Adrenal gland (tissue), 12 donors: ENCODE measurements around the gene HNRNPA3. TPM values are rescaled to one million over a fixed set of nuclear protein-coding genes. Genes with fewer than 3 reads are reported as not detected.
A peak's percentile ranks its signal among the peaks of the same experiment; 100 is the strongest.

Experiments
- DNase-seq, 7 donors: peaks; one replicate each; pipeline ENCODE4 v3.0.0-alpha.2; 2019 to 2020
- H3K27ac ChIP-seq, 5 donors: fragments of 200-600 bp; sonication (generic) in 4 of 5; 1 replicate in 3 of 5; 2 replicates in 2 of 5; pipeline versions ENCODE4 v1.5.1 to v1.8.0; 2016 to 2020; ENCODE audit warnings: mild to moderate bottlenecking in 1 of 5
- H3K27me3 ChIP-seq: fragments of 200-600 bp; 2 replicates; pipeline ENCODE4 v1.8.0; 2021
- H3K36me3 ChIP-seq, 2 donors: fragments of 200-600 bp; replicated peaks in 1 of 2; 1 replicate in 1 of 2; 2 replicates in 1 of 2; pipeline versions ENCODE4 v1.5.1 to v1.8.0; 2018 to 2022
- H3K4me1 ChIP-seq, 2 donors: fragments of 200-600 bp; replicated peaks in 1 of 2; 1 replicate in 1 of 2; 2 replicates in 1 of 2; pipeline versions ENCODE4 v1.5.1 to v1.8.0; 2018 to 2021
- H3K4me3 ChIP-seq, 4 donors: fragments of 200-600 bp; sonication (generic) in 3 of 4; one replicate each; pipeline ENCODE4 v1.5.1; 2016 to 2018
- H3K9me3 ChIP-seq, 3 donors: fragments of 200-600 bp; sonication (generic) in 1 of 3; replicated peaks in 1 of 3; 1 replicate in 2 of 3; 2 replicates in 1 of 3; pipeline versions ENCODE4 v1.5.1 to v1.8.0; 2016 to 2021
- POLR2A ChIP-seq, 2 donors: fragments of 450-650 bp; IDR thresholded peaks; one replicate each; pipeline ENCODE4 v1.6.1; 2017; ENCODE audit warnings: antibody characterized with exemption in 2 of 2, mild to moderate bottlenecking in 2 of 2, moderate library complexity in 1 of 2
- WGBS, 4 donors: extraction: QIAGEN DNeasy Blood & Tissue Kit in 2 of 4; methylation state at CpG; one replicate each; pipeline versions ENCODE4 v1.1.5 to v1.1.7; 2013 to 2017; 5-methylcytosine and 5-hydroxymethylcytosine counted together
- intact Hi-C, 2 donors: fragments of 100-400 bp; cut with DNase I; formaldehyde crosslinking; loops; one replicate each; pipeline versions ENCODE4 v1.14.1 to v1.15.0; 2022 to 2023
- polyA plus RNA-seq, 3 donors: library from polyadenylated mRNA; stranded (reverse); fragments of 200-250 nt in 2 of 3; fragments of 350-450 nt in 1 of 3; fragmentation: Illumina TruSeq in 1 of 3; extraction: RNeasy Lipid Tissue Mini Kit (QIAGEN cat#74804) in 1 of 3; gene quantifications; one replicate each; pipeline ENCODE4 v1.2.3, GENCODE V29; 2013 to 2014
- total RNA-seq, 9 donors: library from RNA; depleted of rRNA in 4 of 9; stranded (reverse); fragments of >200 nt in 4 of 9; fragments of 120-200 nt in 1 of 9; fragmentation: NEBNext Ultra II Directional in 1 of 9; extraction: Animal tissue kit (Norgen Biotek cat#: 25700) in 1 of 9; gene quantifications; one replicate each; pipeline versions ENCODE4 v1.1.0 to v1.2.4, GENCODE V29; 2013 to 2023
- TF ChIP-seq, protein P1 (sequence below), 6 experiments: fragments of 450-650 bp in 4 of 6; fragments of 200-600 bp in 2 of 6; sonication (generic) in 1 of 6; IDR thresholded peaks; 1 replicate in 5 of 6; 2 replicates in 1 of 6; pipeline versions ENCODE4 v1.5.1 to v1.8.0; 2016 to 2021; ENCODE audit warnings: antibody characterized with exemption in 6 of 6, mild to moderate bottlenecking in 2 of 6, moderate library complexity in 1 of 6
- donor health status: healthy with polysubstance abuse.
- donor health status: Bipolar disorder and iron deficiency.
- donor health status: DM: yes; HTN: yes; CAD: no.
- donor health status: DM: no; HTN: no; CAD: no.
- donor health status: DM: no; HTN: no; CAD: no.
- donor health status: DM: yes; HTN: yes; CAD: no.

HNRNPA3 gene
- total and polyA plus RNA-seq, 12 donors, result 22.6 to 223 (median 107) TPM

DNA sequence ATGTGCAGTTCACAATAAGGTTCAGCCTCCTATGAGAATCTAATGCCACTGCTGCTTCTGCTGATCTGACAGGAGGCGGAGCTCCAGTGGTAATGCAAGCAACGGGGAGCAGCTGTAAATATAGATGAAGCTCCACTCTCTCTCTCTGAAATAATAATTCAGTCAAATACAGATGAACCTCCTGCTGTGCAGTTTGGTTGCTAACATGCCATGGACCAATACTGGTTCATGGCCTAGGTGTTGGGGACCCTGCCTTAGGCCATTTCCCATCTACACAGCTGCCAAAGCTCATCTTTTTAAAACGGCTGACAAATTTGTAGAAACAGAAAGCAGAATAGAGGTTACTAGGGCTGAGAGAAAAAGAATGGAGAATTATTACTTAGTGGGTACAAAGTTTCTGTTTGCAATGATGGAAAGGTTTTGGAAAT is 10.7 kb upstream of the HNRNPA3 start:
- intact Hi-C loops, result no loop called here
- no peaks in the 10 kb centered on the region for H3K36me3 ChIP-seq
- DNase-seq, result no peak
- peak overlapping the region in 1 of 5 donors; percentile 32 for H3K27ac ChIP-seq
- no peaks in the 10 kb centered on the region for H3K4me1 ChIP-seq
- H3K9me3 ChIP-seq, result no peaks in the 10 kb centered on the region
- WGBS, 4 donors, result 57 to 72% (median 61%) methylated on average over 3 of the region's 3 CpGs
- H3K4me3 ChIP-seq, result no peak overlapping the region
- no peaks in the 10 kb centered on the region for H3K27me3 ChIP-seq
- TF ChIP-seq POLR2A (IDR thresholded peaks at IDR 0.05), result no peak
- TF ChIP-seq, protein P1, sequence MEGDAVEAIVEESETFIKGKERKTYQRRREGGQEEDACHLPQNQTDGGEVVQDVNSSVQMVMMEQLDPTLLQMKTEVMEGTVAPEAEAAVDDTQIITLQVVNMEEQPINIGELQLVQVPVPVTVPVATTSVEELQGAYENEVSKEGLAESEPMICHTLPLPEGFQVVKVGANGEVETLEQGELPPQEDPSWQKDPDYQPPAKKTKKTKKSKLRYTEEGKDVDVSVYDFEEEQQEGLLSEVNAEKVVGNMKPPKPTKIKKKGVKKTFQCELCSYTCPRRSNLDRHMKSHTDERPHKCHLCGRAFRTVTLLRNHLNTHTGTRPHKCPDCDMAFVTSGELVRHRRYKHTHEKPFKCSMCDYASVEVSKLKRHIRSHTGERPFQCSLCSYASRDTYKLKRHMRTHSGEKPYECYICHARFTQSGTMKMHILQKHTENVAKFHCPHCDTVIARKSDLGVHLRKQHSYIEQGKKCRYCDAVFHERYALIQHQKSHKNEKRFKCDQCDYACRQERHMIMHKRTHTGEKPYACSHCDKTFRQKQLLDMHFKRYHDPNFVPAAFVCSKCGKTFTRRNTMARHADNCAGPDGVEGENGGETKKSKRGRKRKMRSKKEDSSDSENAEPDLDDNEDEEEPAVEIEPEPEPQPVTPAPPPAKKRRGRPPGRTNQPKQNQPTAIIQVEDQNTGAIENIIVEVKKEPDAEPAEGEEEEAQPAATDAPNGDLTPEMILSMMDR (IDR thresholded peaks at IDR 0.05), result no peak

DNA sequence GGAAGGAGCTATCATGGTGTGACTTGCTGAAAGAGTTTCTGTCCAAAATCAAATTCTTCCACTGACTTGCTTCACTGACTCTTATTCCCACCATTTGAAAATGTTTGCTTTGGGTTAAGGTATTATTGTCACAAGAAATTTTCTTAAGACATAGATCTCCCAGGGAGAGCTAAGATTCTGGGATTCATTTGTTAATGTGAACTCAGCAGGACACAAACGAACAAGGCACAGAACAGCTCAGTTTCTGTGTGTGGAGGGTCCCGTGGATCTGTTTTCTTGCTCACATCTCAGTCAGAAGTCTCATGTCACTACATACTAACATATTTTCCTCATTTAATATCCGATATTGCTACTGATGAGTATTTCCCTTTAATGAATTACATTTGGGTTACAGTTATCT is 8.2 kb upstream of the HNRNPA3 start:
- H3K36me3 ChIP-seq, result no peaks in the 10 kb centered on the region
- intact Hi-C loops, result no loop called here
- H3K4me1 ChIP-seq, result no peaks in the 10 kb centered on the region
- no peak overlapping the region for H3K4me3 ChIP-seq
- H3K27me3 ChIP-seq, result no peaks in the 10 kb centered on the region
- TF ChIP-seq, protein P1 (IDR thresholded peaks at IDR 0.05), result no peak
- no peak for TF ChIP-seq POLR2A (IDR thresholded peaks at IDR 0.05)
- no peak overlapping the region for H3K27ac ChIP-seq
- 83 to 87% (median 86%) methylated on average over 3 of the region's 3 CpGs for WGBS, 4 donors
- H3K9me3 ChIP-seq, result no peaks in the 10 kb centered on the region
- DNase-seq, result no peak

DNA sequence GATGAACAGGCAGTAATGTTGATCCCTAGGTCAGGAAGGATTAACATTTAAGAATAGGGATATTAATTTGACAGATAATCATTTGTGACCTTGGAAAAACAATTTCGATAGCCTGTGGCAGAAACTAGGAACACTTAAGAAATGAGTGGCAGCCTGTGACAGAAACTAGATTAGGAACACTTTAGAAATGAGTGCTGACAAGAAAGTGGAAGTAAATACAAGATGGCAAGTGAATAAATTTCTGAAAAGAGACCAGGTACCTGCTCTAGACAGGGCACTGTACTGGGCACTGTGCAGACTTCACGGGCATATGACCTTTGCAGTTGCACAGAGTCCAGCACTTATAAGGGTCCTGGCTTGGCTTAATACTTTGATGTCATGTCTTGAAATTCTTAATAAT is 5.5 kb upstream of the HNRNPA3 start:
- Histone ChIP-seq H3K4me3 (no peak overlapping the region), H3K27me3 (no peaks in the 10 kb centered on the region), H3K36me3 (no peaks in the 10 kb centered on the region), H3K9me3 (no peaks in the 10 kb centered on the region), H3K4me1 (peaks cover 11 to 13% of the 10 kb centered on the region in 2 donors), H3K27ac (no peak overlapping the region)
- TF ChIP-seq, protein P1 (IDR thresholded peaks at IDR 0.05), result no peak
- no peak for TF ChIP-seq POLR2A (IDR thresholded peaks at IDR 0.05)
- intact Hi-C loops, result no loop called here
- DNase-seq, result no peak
- 52 to 84% (median 62%) methylated on average over 2 of the region's 2 CpGs for WGBS, 4 donors

DNA sequence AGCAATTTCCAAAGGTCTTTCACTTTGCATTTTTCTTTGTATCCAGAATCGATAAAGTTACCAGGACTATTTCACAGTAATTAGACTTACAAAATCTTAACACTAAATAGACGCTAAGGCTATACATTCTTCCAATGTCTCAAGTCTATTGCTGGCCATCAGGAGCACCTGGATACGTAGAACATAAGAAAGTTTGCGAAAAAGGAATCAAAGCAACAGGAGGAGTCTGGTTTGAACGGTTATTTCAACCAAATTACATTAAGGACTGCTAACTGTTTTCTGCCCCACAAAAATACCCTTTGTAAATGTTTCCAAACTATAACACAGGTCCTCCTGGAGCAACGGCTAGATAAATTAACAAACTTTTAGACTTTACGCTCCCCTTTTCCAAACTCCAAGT is 1.4 kb upstream of the HNRNPA3 start:
- Histone ChIP-seq H3K36me3 (peaks cover 0 to 7% of the 10 kb centered on the region in 2 donors), H3K4me3 (peak overlapping the region in 1 of 4 donors; percentile 64), H3K27me3 (no peaks in the 10 kb centered on the region), H3K27ac (peak overlapping the region; percentile 98 to 100 (median 99)), H3K4me1 (peaks cover 29 to 35% of the 10 kb centered on the region in 2 donors), H3K9me3 (no peaks in the 10 kb centered on the region)
- TF ChIP-seq POLR2A (IDR thresholded peaks at IDR 0.05), result no peak
- TF ChIP-seq, protein P1 (IDR thresholded peaks at IDR 0.05), result no peak
- intact Hi-C loops, result loop anchor here in 1 of 2 donors (10.0 kb wide), 1 partner anchor 46 kb away; no protein-coding TSS in a partner anchor
- 48 to 61% (median 55%) methylated on average over 7 of the region's 7 CpGs for WGBS, 4 donors
- DNase-seq, result no peak
